DOHH2 (cell line): Measurements from ENCODE around the gene SAE1.
A peak's percentile ranks its signal among the peaks of the same experiment; 100 is the strongest.

Experiments used
- H3F3A ChIP-seq: fragments of 200-600 bp; sonication (generic), shearing (Covaris generic); 2 replicates; pipeline ENCODE4 v1.6.0; 2016; ENCODE audit warnings: antibody characterized with exemption, mild to moderate bottlenecking; ENCODE audit not compliant: control insufficient read depth, insufficient read depth
- H3K27ac ChIP-seq: fragments of 200-600 bp; sonication (generic); 2 replicates; pipeline ENCODE4 v1.5.1; 2014; ENCODE audit warnings: low read depth, mild to moderate bottlenecking, low read length, moderate library complexity
- H3K27me3 ChIP-seq: fragments of 200-600 bp; sonication (generic); 2 replicates; pipeline ENCODE4 v1.6.1; 2014; ENCODE audit warnings: mild to moderate bottlenecking, low read length, mixed read lengths; ENCODE audit not compliant: control insufficient read depth
- H3K36me3 ChIP-seq: fragments of 200-600 bp; sonication (generic); 2 replicates; pipeline ENCODE4 v1.6.1; 2014; ENCODE audit warnings: mild to moderate bottlenecking, low read length, moderate library complexity, mixed read lengths; ENCODE audit not compliant: control insufficient read depth
- H3K4me1 ChIP-seq: fragments of 200-600 bp; sonication (generic); 2 replicates; pipeline ENCODE4 v1.6.1; 2014; ENCODE audit warnings: mild to moderate bottlenecking, low read length, mixed read lengths; ENCODE audit not compliant: control insufficient read depth
- H3K4me2 ChIP-seq: fragments of 200-600 bp; sonication (generic); 2 replicates; pipeline ENCODE4 v1.6.0; 2014; ENCODE audit warnings: mild to moderate bottlenecking, low read length, moderate library complexity
- H3K4me3 ChIP-seq: fragments of 200-600 bp; sonication (generic); 2 replicates; pipeline ENCODE4 v1.5.1; 2014; ENCODE audit warnings: mild to moderate bottlenecking, low read length, mixed read lengths
- H3K79me2 ChIP-seq: fragments of 200-600 bp; sonication (generic); 2 replicates; pipeline ENCODE4 v1.6.1; 2014; ENCODE audit warnings: mild to moderate bottlenecking, low read length, mixed read lengths; ENCODE audit not compliant: control insufficient read depth
- H3K9me2 ChIP-seq: fragments of 200-600 bp; sonication (generic); replicated peaks from 2 replicates; pipeline ENCODE4 v1.6.1; 2014; ENCODE audit warnings: mild to moderate bottlenecking, low read length, mixed read lengths; ENCODE audit not compliant: control insufficient read depth
- H3K9me3 ChIP-seq: fragments of 200-600 bp; sonication (generic); 2 replicates; pipeline ENCODE4 v1.6.1; 2014; ENCODE audit warnings: antibody characterized with exemption, low read length, mixed read lengths; ENCODE audit not compliant: control insufficient read depth, insufficient read depth
- H4K20me1 ChIP-seq: fragments of 200-600 bp; sonication (generic); 2 replicates; pipeline ENCODE4 v1.6.0; 2014; ENCODE audit warnings: low read depth, mild to moderate bottlenecking, antibody characterized with exemption, low read length, moderate library complexity; ENCODE audit not compliant: control insufficient read depth, insufficient read depth
- EZH2phosphoT487 ChIP-seq: fragments of 200-600 bp; sonication (generic); IDR thresholded peaks from 2 replicates; pipeline ENCODE4 v1.6.1; 2017; ENCODE audit warnings: borderline replicate concordance, mild to moderate bottlenecking, antibody characterized with exemption, low read length, moderate library complexity, mixed read lengths
- TF ChIP-seq, protein P1 (sequence below): fragments of 200-600 bp; sonication (generic); IDR thresholded peaks from one replicate; pipeline ENCODE4 v1.5.1; 2014; ENCODE audit warnings: antibody characterized with exemption, mild to moderate bottlenecking, low read depth, low read length; ENCODE audit not compliant: poor library complexity, severe bottlenecking

Gene SAE1

DNA sequence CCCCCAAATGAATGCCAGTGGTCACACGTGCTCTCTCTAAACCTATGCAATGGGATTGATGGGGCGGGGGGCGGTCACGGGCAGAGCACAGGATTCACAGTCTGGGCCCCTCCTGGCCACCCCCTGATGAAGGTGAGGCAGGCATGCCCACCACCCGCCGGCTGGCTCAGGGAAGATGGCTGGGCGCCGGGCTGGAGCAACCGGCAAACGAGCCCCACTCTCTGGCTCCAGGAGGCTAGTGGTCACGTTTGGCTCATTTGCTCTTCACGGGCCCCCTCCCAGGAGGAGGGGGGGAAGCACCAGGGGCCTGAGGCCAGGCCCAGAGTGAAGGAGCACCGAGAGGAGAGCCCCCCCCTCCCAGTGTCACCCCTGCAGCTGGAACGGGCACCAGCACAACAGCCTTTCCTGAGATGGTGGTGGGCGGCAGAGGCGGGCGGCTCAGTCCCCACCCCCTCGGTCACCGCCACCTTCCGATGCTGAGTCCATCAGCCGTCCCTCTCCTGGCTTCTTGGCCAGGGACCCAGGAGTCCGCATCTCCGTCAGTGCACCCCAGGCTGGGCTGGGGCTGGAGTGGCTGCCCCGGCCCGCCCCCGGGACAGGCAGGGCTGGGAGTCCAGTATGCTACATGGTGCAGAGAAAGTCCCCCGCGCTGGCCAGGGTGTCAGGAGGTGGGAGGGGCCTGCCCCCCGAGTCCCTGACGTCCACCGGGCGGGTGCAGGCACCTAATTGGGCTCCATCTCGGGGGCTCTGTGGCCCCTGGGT lies 90.6 kb downstream of the SAE1 start:
- Histone ChIP-seq H4K20me1 (no peaks in the 10 kb centered on the region), H3K9me2 (no peaks in the 10 kb centered on the region), H3K27ac (no peak overlapping the region), H3F3A (peaks cover 6% of the 10 kb centered on the region; the same call in 1 of the 2 replicates), H3K4me1 (peaks cover 8% of the 10 kb centered on the region), H3K36me3 (peaks cover 7% of the 10 kb centered on the region), H3K79me2 (no peaks in the 10 kb centered on the region), H3K9me3 (no peaks in the 10 kb centered on the region), H3K4me2 (no peak overlapping the region), H3K27me3 (no peaks in the 10 kb centered on the region), H3K4me3 (no peak overlapping the region)
- TF ChIP-seq EZH2phosphoT487: no peak
- TF ChIP-seq, protein P1, sequence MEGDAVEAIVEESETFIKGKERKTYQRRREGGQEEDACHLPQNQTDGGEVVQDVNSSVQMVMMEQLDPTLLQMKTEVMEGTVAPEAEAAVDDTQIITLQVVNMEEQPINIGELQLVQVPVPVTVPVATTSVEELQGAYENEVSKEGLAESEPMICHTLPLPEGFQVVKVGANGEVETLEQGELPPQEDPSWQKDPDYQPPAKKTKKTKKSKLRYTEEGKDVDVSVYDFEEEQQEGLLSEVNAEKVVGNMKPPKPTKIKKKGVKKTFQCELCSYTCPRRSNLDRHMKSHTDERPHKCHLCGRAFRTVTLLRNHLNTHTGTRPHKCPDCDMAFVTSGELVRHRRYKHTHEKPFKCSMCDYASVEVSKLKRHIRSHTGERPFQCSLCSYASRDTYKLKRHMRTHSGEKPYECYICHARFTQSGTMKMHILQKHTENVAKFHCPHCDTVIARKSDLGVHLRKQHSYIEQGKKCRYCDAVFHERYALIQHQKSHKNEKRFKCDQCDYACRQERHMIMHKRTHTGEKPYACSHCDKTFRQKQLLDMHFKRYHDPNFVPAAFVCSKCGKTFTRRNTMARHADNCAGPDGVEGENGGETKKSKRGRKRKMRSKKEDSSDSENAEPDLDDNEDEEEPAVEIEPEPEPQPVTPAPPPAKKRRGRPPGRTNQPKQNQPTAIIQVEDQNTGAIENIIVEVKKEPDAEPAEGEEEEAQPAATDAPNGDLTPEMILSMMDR: no peak

GRCh38 chr19:47221890-47222289 lies 91.3 kb downstream of the SAE1 start:
- TF ChIP-seq, protein P1: no peak
- no peak for TF ChIP-seq EZH2phosphoT487
- Histone ChIP-seq H3K27me3 (no peaks in the 10 kb centered on the region), H3K4me2 (no peak overlapping the region), H3K36me3 (peaks cover 10% of the 10 kb centered on the region), H3K9me2 (no peaks in the 10 kb centered on the region), H3F3A (peaks cover 10% of the 10 kb centered on the region), H3K79me2 (no peaks in the 10 kb centered on the region), H3K9me3 (no peaks in the 10 kb centered on the region), H3K4me3 (no peak overlapping the region), H3K27ac (no peak overlapping the region), H3K4me1 (peaks cover 13% of the 10 kb centered on the region), H4K20me1 (no peaks in the 10 kb centered on the region)

DNA sequence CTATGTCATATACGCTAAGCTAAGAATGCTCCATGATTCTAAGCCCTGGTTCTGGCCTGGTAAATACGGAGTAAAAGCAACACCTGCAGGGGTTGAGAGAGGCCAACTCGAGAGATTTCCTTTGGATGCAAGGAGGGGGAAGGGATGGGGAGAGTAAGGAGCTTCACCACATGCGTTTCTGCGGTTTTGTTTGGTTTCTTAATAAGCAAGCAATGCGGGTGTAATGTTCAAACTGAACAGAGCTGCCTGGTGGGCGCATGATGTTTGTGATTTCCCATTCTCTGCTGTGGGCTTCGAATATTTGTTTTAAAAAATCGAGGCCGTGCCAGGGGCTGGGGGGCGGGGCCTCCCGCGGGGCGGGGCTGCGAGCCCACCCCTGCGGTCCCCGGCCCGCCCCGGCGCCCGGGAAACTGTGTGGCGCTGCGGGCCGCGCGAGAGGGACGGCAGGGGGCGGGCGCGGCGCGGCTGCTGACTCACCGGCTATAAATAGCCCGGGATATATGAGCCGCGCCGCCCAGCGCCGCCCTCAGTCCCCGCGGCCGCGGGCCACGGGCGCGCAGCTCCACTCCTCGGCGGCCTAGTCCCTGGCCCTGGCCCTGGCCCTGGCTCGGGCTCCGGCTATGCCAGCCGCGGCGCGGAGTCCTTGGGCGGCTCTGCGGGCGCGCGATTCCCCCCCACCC lies 95.3 kb downstream of the SAE1 start:
- Histone ChIP-seq H3K79me2 (peaks cover 5% of the 10 kb centered on the region; the same call in 1 of the 2 replicates), H3K36me3 (peaks cover 10% of the 10 kb centered on the region), H3K9me2 (no peaks in the 10 kb centered on the region), H3K27ac (peak overlapping the region; percentile 95), H3K27me3 (no peaks in the 10 kb centered on the region), H3K4me2 (peak overlapping the region; percentile 99), H3K9me3 (no peaks in the 10 kb centered on the region), H3K4me1 (peaks cover 45% of the 10 kb centered on the region), H3K4me3 (peak overlapping the region; percentile 79), H3F3A (peaks cover 24% of the 10 kb centered on the region), H4K20me1 (no peaks in the 10 kb centered on the region)
- no peak for TF ChIP-seq EZH2phosphoT487
- TF ChIP-seq, protein P1: no peak
